Retina (tissue), 1 donor: ENCODE data around the gene HOXC6.

Source experiments
- DNase-seq: peaks from one replicate; pipeline ENCODE4 v3.0.0-alpha.2; 2016

Gene HOXC6

DNA sequence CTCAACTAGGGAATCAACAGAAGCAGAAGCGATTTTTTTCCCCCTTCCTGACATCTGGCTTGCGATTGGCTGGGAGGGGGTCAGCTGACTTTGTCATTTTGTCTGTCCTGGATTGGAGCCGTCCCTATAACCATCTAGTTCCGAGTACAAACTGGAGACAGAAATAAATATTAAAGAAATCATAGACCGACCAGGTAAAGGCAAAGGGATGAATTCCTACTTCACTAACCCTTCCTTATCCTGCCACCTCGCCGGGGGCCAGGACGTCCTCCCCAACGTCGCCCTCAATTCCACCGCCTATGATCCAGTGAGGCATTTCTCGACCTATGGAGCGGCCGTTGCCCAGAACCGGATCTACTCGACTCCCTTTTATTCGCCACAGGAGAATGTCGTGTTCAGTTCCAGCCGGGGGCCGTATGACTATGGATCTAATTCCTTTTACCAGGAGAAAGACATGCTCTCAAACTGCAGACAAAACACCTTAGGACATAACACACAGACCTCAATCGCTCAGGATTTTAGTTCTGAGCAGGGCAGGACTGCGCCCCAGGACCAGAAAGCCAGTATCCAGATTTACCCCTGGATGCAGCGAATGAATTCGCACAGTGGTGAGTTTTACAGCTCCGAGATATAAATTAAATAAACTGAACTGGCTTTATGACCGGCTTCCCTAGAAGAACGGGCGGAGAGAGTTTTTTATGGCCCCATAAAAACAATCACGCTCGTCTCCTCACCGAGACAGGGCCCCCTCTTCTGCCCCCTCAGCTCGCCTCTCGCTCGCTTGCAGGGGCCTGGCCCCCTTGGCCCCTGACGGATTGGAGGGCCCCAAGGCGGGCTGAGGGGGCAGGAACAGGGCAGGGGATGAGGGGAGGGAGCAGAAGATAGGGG lies at the start of gene HOXC6:
Gene HOXC6, plus strand, starts transcription at position 127 of the 888 bp plus-strand sequence. Its CDS starts 82 bp downstream, at position 209.
- peak; percentile 54 for DNase-seq

DNA sequence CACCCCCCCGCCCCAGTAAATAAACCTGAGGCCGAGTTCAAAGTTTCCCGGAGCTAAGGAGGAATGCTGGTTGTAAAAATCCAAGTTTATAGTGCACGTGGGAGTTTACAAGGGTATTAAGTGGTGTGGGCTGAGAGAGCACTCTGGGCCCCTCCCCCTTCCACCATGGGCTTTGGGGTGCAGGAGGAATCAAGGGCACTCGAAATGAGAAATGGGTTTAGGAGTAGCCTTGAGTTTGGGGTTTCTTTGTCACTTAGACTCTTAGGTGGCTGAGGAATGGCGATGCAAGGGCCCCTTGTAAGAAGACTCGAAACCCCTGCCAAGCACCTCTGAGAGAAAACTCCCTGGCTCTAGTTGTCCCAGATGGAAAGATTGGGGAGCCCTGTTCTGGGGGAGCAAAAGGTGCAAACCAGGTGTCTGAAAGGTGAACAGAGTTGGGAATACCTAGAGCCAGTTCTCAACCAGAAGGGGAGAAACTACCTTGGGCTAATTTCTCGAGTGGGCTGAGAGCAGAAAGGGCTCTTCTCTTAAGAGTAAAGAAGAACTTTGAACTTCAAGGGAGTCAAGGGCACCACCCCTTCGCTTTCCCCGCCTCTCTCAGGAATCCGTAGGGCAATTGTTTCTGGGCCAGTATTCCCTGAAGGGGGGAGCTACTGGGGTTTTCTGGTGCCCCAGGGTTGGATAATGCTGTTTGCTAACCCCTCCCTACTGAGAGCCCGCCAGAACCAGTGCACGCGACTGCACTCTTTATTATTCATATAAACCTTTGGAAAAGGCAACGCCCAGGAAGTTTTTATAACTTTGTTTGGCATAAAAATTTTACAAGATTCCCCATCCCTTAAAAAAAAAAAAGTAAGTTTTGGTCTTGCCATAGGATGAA lies 49.5 kb upstream of the HOXC6 start:
- DNase-seq: no peak

DNA sequence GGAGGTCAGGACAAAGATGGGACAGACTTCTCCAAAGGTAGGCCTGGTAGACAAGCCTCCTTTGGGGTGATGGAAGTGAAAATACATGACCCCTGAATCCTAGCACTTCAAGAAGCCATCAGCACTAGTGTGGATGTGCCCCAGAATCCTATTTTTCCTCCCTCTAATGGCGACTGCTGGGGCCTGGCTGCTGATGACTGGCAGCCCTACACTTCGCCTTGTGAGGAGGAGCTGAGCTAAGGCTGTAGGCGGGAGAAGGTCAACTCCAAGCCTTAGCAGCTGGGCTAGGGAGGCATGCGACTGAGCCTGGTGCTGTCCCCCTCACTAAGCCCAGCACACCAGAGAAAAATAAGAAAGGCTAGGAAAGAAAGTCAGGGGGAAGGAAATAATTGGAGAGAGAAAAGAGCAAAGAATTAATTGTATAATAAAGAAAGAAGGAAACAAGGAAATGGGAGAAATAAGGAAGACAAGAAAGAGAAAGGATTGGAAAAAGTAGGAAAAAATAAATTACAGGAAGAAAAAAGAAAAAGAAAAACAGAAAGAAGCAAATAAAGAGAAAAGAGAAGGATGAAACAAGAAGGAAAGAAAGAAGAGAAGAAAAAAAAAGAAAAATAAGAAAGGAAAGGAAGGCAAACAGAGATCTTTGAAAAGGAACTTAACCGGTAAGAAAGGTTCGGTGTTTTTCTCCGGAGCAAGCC lies 48.0 kb upstream of the HOXC6 start:
- DNase-seq: no peak

GRCh38 chr12:53980802-53981496 lies 47.3 kb upstream of the HOXC6 start:
- DNase-seq: no peak

DNA sequence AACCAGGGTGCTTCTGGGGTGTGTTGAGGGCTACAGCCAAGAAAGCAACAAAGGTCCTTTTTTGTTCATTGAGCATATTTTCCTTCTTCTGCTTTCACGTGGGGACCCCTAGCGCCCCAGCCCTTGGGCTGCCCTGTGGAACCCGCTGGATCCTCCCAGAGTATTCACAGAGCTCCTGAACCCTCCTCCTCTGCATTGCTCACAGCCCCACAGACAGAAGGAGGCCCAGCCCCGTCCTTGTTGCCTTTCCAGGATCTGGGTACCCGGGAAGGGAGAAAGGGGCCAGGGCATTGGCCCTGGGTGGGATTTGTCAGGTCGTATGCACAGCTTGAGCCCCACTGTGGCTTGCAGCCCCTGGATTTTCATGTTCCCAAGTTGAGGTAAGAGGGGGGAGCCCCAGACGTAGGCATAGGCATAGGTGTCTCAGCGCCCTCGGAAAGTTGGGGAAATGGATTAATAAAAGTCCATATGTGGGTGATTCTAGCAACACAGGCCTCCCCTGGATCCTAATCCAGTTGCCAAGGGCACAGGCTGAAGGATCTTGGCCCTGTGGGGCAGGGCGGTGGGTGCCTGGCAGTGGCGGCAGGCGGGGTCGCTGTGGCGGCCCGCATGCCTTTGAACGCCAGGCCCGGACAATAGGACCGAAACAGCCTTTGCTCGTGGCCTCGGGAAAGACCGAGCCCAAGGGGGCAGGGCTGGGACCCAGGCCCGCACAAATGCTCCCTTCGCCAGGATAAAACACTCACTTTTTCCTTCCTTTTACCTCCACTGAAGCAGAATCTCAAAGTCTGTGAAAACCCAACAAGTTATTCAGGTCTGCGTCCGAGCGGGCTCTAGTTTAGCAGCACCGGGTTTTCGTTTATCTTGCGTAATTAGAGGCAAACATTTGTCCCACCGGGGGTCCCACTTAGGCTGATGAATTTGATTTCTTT lies 46.3 kb upstream of the HOXC6 start:
- DNase-seq: no peak

GRCh38 chr12:53982648-53983567 lies 45.3 kb upstream of the HOXC6 start:
- no peak for DNase-seq

DNA sequence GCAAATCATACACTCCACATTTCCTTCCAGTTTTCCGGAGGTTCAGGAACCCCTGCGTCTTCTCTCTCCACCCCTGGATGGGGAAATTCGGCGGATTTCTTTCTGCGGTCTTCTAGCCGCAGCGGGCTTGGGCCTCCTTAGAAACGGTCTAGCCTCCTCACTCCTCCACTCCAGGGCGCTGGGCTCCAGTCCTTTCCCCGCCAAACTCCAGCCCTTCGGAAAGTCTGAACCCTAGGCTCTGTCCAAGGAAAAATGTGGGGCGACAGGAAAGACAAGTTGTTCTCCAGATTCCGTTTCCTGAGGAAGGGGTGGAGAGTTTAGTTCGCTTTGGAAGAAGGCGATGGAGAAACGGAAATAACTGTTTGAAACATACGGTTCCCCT lies 44.7 kb upstream of the HOXC6 start:
- DNase-seq: no peak

- no peak for DNase-seq
Measured at GRCh38 chr12:53983950-53984572, 44.2 kb upstream of the HOXC6 start.

- DNase-seq: peak; percentile 85
Measured at GRCh38 chr12:53984901-53985691, 43.1 kb upstream of the HOXC6 start, which contains the start of gene HOXC10. Gene HOXC10 (plus strand): TSS chr12:53985146. CDS start chr12:53985260, 114 bp downstream.

GRCh38 chr12:53985692-53985993 lies 42.6 kb upstream of the HOXC6 start:
- DNase-seq: peak; percentile 68

DNA sequence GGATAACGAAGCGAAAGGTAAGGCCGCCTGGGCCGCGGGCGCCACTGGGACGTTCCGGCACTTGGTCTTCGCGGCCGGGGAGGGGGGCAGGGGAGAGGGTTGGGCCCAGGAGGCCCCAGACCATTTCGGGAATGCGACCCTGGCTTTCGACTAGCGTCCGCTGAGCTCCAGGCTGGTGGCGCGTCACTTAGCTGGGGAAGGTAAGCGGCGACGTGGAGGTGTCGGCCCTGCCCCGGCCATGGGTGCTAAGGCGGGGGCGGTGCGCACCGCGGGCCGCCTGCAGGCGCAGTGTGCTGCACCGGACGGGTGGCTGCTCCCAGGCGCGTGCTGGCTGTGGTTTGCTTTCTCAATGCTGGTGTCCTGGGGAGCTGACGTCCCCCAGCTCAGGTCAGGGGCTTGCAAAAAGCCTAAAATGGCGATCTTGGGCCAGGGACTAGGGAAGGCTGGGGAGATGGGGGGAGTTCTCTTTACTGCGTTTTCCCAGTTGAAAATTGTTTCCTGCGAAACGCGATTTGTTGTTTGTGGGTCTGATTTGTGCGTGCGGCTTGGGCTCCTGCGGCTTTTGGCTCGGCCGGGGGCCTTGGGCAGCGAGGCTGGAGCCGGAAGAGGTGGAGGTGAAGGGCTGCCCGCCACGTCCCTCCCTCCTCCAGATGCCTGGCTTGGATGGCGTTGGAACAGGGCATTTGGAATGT lies 42.1 kb upstream of the HOXC6 start:
- no peak for DNase-seq

GRCh38 chr12:53986686-53987483 lies 41.4 kb upstream of the HOXC6 start:
- peak; percentile 49 for DNase-seq

DNA sequence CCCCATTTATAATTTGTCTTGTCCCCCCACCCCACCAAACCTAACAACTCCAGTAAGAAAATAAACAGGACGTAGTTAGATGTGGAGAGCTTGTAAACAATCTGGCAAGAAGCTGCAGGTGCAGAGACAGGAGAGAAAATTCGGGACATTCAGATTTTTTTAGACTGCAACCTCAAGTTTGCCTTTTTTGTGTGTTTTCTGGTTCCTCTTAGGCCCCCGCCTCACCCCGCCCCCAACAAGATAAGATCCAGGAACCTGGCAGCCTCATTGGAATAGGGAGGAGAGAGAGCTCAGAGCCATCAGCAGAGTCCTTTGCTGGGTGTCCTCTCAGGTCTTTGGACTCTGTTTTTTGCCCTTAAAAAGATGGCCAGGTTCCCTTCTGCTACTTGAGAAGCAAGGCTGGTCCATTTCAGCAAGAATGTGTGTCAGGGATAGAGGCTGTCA lies 40.4 kb upstream of the HOXC6 start:
- no peak for DNase-seq

DNA sequence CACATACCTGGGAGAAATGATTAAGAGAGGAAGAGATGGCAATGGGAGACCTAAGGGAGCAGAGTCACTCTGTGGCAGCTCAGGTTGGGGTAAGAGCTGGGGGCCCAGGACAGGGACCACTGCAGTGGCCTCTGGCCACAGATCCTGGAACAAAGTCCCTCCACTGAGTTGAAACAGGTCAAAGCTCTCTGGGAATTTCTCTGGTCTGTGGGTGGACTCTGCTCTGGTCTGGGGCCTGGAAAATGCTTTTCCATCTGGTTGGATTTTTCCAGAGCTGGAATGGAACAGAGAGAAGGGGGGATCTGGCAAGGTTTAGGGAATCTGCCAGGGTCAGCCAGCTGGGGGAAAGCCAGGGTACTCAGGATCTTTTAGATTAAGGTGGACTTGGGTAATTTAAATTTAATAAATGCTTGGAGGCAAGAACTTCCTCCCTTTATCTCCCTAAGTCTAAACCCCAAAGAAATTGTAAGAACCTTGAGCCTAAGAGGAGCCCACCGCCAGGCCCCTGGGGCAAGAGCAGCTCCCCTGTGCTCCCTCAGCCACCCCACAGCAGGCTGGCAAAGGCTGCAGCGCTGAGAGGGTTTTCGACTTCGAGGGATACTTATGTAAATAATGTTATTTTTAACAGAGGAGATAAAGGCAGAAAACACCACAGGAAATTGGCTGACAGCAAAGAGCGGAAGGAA lies 39.6 kb upstream of the HOXC6 start:
- no peak for DNase-seq

- DNase-seq: no peak
Measured at GRCh38 chr12:53989227-53990113, 38.8 kb upstream of the HOXC6 start.
